ENCODE data around the gene MICAL2.

DNA sequence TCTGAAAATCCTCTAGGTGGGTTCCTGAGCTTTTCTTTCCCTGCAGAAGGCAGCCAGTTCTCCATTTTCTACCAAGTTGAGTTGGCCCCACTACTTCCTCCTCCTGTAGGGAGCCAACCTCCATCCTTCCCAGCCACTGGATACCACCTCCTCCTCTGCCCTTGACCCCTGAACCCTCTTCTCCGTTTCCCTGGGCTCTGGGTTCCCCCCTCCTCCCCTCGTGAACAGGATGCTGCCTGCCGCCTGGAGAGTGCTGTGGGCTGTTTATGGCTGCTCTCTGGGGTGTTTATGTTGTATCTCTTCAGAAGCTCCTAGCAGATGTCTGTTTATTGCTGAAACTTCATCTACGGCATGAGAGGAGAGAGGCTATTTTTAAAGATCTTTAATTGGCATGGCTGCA lies 8.6 kb downstream of the MICAL2 start:
- no peak for TF ChIP-seq FOXM1 (IDR thresholded peaks at IDR 0.05; ENCODE audit: borderline replicate concordance, low read depth)
- no peak for TF ChIP-seq EP300 (IDR thresholded peaks at IDR 0.05; ENCODE audit: borderline replicate concordance)
- TF ChIP-seq, protein P1, sequence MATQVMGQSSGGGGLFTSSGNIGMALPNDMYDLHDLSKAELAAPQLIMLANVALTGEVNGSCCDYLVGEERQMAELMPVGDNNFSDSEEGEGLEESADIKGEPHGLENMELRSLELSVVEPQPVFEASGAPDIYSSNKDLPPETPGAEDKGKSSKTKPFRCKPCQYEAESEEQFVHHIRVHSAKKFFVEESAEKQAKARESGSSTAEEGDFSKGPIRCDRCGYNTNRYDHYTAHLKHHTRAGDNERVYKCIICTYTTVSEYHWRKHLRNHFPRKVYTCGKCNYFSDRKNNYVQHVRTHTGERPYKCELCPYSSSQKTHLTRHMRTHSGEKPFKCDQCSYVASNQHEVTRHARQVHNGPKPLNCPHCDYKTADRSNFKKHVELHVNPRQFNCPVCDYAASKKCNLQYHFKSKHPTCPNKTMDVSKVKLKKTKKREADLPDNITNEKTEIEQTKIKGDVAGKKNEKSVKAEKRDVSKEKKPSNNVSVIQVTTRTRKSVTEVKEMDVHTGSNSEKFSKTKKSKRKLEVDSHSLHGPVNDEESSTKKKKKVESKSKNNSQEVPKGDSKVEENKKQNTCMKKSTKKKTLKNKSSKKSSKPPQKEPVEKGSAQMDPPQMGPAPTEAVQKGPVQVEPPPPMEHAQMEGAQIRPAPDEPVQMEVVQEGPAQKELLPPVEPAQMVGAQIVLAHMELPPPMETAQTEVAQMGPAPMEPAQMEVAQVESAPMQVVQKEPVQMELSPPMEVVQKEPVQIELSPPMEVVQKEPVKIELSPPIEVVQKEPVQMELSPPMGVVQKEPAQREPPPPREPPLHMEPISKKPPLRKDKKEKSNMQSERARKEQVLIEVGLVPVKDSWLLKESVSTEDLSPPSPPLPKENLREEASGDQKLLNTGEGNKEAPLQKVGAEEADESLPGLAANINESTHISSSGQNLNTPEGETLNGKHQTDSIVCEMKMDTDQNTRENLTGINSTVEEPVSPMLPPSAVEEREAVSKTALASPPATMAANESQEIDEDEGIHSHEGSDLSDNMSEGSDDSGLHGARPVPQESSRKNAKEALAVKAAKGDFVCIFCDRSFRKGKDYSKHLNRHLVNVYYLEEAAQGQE (IDR thresholded peaks at IDR 0.05; ENCODE audit: low read depth) = no peak
- no peak for TF ChIP-seq EGR1 (IDR thresholded peaks at IDR 0.05)
- TF ChIP-seq TCF12 (IDR thresholded peaks at IDR 0.05; ENCODE audit: low read depth) = no peak
- TF ChIP-seq TEAD4 (IDR thresholded peaks at IDR 0.05) = no peak
- TF ChIP-seq, protein P2, sequence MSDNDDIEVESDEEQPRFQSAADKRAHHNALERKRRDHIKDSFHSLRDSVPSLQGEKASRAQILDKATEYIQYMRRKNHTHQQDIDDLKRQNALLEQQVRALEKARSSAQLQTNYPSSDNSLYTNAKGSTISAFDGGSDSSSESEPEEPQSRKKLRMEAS (IDR thresholded peaks at IDR 0.05) = no peak
- no peak for TF ChIP-seq YY1 (IDR thresholded peaks at IDR 0.05; ENCODE audit: low read depth)
- TF ChIP-seq, protein P3, sequence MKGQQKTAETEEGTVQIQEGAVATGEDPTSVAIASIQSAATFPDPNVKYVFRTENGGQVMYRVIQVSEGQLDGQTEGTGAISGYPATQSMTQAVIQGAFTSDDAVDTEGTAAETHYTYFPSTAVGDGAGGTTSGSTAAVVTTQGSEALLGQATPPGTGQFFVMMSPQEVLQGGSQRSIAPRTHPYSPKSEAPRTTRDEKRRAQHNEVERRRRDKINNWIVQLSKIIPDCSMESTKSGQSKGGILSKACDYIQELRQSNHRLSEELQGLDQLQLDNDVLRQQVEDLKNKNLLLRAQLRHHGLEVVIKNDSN (IDR thresholded peaks at IDR 0.05) = no peak
- TF ChIP-seq CEBPB (IDR thresholded peaks at IDR 0.05) = no peak
- TF ChIP-seq TAF1 (IDR thresholded peaks at IDR 0.05; ENCODE audit: low read depth) = no peak
- no peak for TF ChIP-seq RAD21 (IDR thresholded peaks at IDR 0.05; ENCODE audit: low read depth)

Data from Ishikawa (cell line).